Measurements from ENCODE around the gene SLC49A3.
"Not testable (repeated sequence)": the region's sequence is repeated elsewhere in the genome, so short reads cannot be mapped to it uniquely, and the experiment has no call there.

The SLC49A3 gene

GRCh38 chr4:635851-636627 lies 52.9 kb downstream of the SLC49A3 start:
- no peak for FAIRE-seq
- no peak for DNase-seq (ENCODE audit: insufficient read length, low spot score)

GRCh38 chr4:635066-635835 lies 53.7 kb downstream of the SLC49A3 start:
- not testable (repeated sequence) for FAIRE-seq; DNase-seq (ENCODE audit: insufficient read length, low spot score)

- DNase-seq (ENCODE audit: insufficient read length, low spot score) (no peak), FAIRE-seq (no peak)
These were observed 54.4 kb downstream of the SLC49A3 start for GRCh38 chr4:634599-634985.

GRCh38 chr4:633976-634598 lies 54.9 kb downstream of the SLC49A3 start:
- FAIRE-seq (no peak), DNase-seq (ENCODE audit: insufficient read length, low spot score) (no peak)

- no peak for FAIRE-seq
- no peak for DNase-seq (ENCODE audit: insufficient read length, low spot score)
These were observed 55.5 kb downstream of the SLC49A3 start for GRCh38 chr4:633406-633805.

GRCh38 chr4:632926-633325 lies 56.0 kb downstream of the SLC49A3 start:
- DNase-seq (ENCODE audit: insufficient read length, low spot score) (no peak), FAIRE-seq (no peak)

- FAIRE-seq = no peak
These were observed 56.7 kb downstream of the SLC49A3 start for GRCh38 chr4:632196-632790.

More at GRCh38 chr4:632196-632790, 56.7 kb downstream of the SLC49A3 start:
- DNase-seq (ENCODE audit: insufficient read length, low spot score) = no peak

Measured in GM19239 (cell line).